WTC11 (cell line): ENCODE results near the gene CD6. TPM values are rescaled to one million over a fixed set of nuclear protein-coding genes. Genes with fewer than 3 reads are reported as not detected.

Source experiments
- ATAC-seq: fragments of 200-7000 bp; cut with Tn5 transposase; 2 replicates; pipeline ENCODE4 v1.10.0; 2021; ENCODE audit warnings: mild to moderate bottlenecking, moderate library complexity
- CTCF ChIA-PET: fragments of 300-600 bp; sonication (Branson Sonifier 250); formaldehyde crosslinking; loops from one replicate; lab custom pipeline; 2021; ENCODE audit warnings: antibody characterized with exemption; lab: Charles Lee
- POLR2A ChIA-PET: fragments of 350-600 bp; sonication (Branson Sonifier 250); formaldehyde crosslinking; loops from one replicate; lab custom pipeline; 2021; ENCODE audit warnings: antibody characterized with exemption; lab: Charles Lee
- DNase-seq: peaks from one replicate; pipeline ENCODE4 v3.0.0; 2021; ENCODE audit warnings: low spot score
- H3K27ac Mint-ChIP-seq: 2 replicates; pipeline ENCODE4 v1.8.0; 2021; ENCODE audit warnings: mixed read lengths
- H3K27me3 Mint-ChIP-seq: 2 replicates; pipeline ENCODE4 v1.8.0; 2021; ENCODE audit warnings: low read depth, mild to moderate bottlenecking, moderate library complexity, mixed read lengths
- H3K36me3 Mint-ChIP-seq: 2 replicates; pipeline ENCODE4 v1.8.0; 2021; ENCODE audit warnings: mixed read lengths
- H3K4me1 Mint-ChIP-seq: 2 replicates; pipeline ENCODE4 v1.8.0; 2022; ENCODE audit warnings: mixed read lengths
- H3K4me3 Mint-ChIP-seq: 2 replicates; pipeline ENCODE4 v1.8.0; 2021; ENCODE audit warnings: mild to moderate bottlenecking, moderate library complexity, mixed read lengths
- H3K9me3 Mint-ChIP-seq: 2 replicates; pipeline ENCODE4 v1.8.0; 2021; ENCODE audit warnings: mixed read lengths
- CBFB ChIP-seq: sonication (generic); formaldehyde crosslinking; IDR thresholded peaks from 2 replicates; pipeline ENCODE4 v1.8.1; 2022; ENCODE audit warnings: mild to moderate bottlenecking, low read depth, missing genetic modification reagents
- CTCF ChIP-seq: fragments of 200-600 bp; IDR thresholded peaks from 2 replicates; pipeline ENCODE4 v1.8.0; 2022; ENCODE audit warnings: antibody characterized with exemption
- FOXP1 ChIP-seq: sonication (generic); formaldehyde crosslinking; IDR thresholded peaks from 2 replicates; pipeline ENCODE4 v1.8.0; 2022; ENCODE audit warnings: missing genetic modification reagents, mild to moderate bottlenecking, moderate library complexity, borderline replicate concordance
- JAZF1 ChIP-seq: fragments of 250-450 bp; sonication (Bioruptor Pico); IDR thresholded peaks from 2 replicates; pipeline ENCODE4 v1.9.0; 2021; ENCODE audit warnings: moderate library complexity, mild to moderate bottlenecking, inconsistent platforms
- JUN ChIP-seq: sonication (generic); formaldehyde crosslinking; IDR thresholded peaks from 2 replicates; pipeline ENCODE4 v1.8.0; 2023; ENCODE audit warnings: mild to moderate bottlenecking, missing genetic modification reagents
- MLX ChIP-seq: sonication (generic); formaldehyde crosslinking; IDR thresholded peaks from 2 replicates; pipeline ENCODE4 v1.8.1; 2023; ENCODE audit warnings: mild to moderate bottlenecking, missing genetic modification reagents, moderate library complexity
- MYBL2 ChIP-seq: sonication (generic); formaldehyde crosslinking; IDR thresholded peaks from 2 replicates; pipeline ENCODE4 v1.8.1; 2023; ENCODE audit warnings: mild to moderate bottlenecking, moderate library complexity, missing genetic modification reagents
- ZNF317 ChIP-seq: sonication (generic); formaldehyde crosslinking; IDR thresholded peaks from 2 replicates; pipeline ENCODE4 v1.8.1; 2023; ENCODE audit warnings: low read depth, mild to moderate bottlenecking, moderate library complexity, missing genetic modification reagents, borderline replicate concordance
- ZNF416 ChIP-seq: fragments of 250-450 bp; sonication (Bioruptor Pico); IDR thresholded peaks from 2 replicates; pipeline ENCODE4 v1.9.0; 2021; ENCODE audit warnings: mild to moderate bottlenecking, inconsistent platforms
- total RNA-seq: library from RNA; stranded (reverse); gene quantifications from 3 replicates; pipeline ENCODE4 v1.2.3, GENCODE V29; 2021
- TF ChIP-seq, protein P1 (sequence below): sonication (generic); formaldehyde crosslinking; IDR thresholded peaks from 2 replicates; pipeline ENCODE4 v1.8.0; 2022; ENCODE audit warnings: mild to moderate bottlenecking, missing genetic modification reagents

The CD6 gene
- total RNA-seq, 1 experiment from 2014 or later = 1.0 TPM

- no peak overlapping the region for H3K27ac Mint-ChIP-seq
- no peak for TF ChIP-seq CTCF
- no peak for TF ChIP-seq CBFB (CRISPR knock-in tag)
- TF ChIP-seq MYBL2 (CRISPR knock-in tag) = no peak
- TF ChIP-seq, all 79 proteins: peak for 0
- DNase-seq (no peak), ATAC-seq (no peak)
- ChIA-PET CTCF (no interaction called here), POLR2A (no interaction called here)
- H3K4me1 Mint-ChIP-seq = no peaks in the 10 kb centered on the region
- peaks cover 11% of the 10 kb centered on the region for H3K27me3 Mint-ChIP-seq
- H3K9me3 Mint-ChIP-seq = peaks cover 18% of the 10 kb centered on the region
- peaks cover 6% of the 10 kb centered on the region for H3K36me3 Mint-ChIP-seq
- no peak overlapping the region for H3K4me3 Mint-ChIP-seq
Observed at GRCh38 chr11:60966890-60967289, 4.6 kb upstream of the CD6 start.

DNA sequence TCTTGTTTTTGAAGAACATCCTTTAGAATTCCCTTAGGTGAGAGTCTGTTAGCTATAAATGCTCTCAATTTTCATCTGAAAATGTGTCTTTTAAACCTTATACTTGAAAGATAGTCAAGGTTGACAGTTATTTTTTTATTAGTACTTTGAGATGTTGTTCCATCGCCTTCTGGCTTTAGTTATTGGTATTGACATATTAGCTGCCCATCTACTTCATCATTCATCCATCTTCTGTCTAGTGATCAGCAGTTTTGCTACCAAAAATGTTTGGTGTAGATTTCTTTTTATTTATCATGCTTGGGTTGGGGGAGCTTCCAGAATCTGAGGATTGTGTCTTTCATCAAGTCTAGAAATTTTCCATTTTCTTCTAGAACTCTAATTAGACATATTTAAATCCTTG, 3.3 kb upstream of the CD6 start:
- Mint-ChIP-seq H3K27me3 (peaks cover 11% of the 10 kb centered on the region), H3K4me3 (no peak overlapping the region), H3K36me3 (peaks cover 6% of the 10 kb centered on the region), H3K9me3 (peaks cover 18% of the 10 kb centered on the region), H3K27ac (no peak overlapping the region), H3K4me1 (no peaks in the 10 kb centered on the region)
- DNase-seq (no peak), ATAC-seq (no peak)
- TF ChIP-seq CBFB (CRISPR knock-in tag) (no peak), ZNF317 (peak; percentile 93)
- CTCF ChIA-PET = no interaction called here
- POLR2A ChIA-PET = no interaction called here

GRCh38 chr11:60970369-60970774, 1.1 kb upstream of the CD6 start:
- peaks cover 11% of the 10 kb centered on the region for H3K27me3 Mint-ChIP-seq

More at GRCh38 chr11:60970369-60970774, 1.1 kb upstream of the CD6 start:
- ChIA-PET POLR2A (no interaction called here), CTCF (interaction anchor here (0.5 to 1.8 kb wide), 33 partner anchors 8 to 225 kb away, joined by 3 to 10 read pairs (median 4); partner anchors contain the start of gene TMEM109)
- TF ChIP-seq ZNF416 (CRISPR knock-in tag) (no peak), MLX (no peak), JUN (CRISPR knock-in tag) (no peak), CTCF (peak; percentile 74), JAZF1 (no peak), FOXP1 (CRISPR knock-in tag) (no peak)
- TF ChIP-seq, protein P1, sequence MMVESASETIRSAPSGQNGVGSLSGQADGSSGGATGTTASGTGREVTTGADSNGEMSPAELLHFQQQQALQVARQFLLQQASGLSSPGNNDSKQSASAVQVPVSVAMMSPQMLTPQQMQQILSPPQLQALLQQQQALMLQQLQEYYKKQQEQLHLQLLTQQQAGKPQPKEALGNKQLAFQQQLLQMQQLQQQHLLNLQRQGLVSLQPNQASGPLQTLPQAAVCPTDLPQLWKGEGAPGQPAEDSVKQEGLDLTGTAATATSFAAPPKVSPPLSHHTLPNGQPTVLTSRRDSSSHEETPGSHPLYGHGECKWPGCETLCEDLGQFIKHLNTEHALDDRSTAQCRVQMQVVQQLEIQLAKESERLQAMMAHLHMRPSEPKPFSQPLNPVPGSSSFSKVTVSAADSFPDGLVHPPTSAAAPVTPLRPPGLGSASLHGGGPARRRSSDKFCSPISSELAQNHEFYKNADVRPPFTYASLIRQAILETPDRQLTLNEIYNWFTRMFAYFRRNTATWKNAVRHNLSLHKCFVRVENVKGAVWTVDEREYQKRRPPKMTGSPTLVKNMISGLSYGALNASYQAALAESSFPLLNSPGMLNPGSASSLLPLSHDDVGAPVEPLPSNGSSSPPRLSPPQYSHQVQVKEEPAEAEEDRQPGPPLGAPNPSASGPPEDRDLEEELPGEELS (CRISPR knock-in tag) = no peak
- Mint-ChIP-seq H3K9me3 (peaks cover 18% of the 10 kb centered on the region), H3K36me3 (peaks cover 6% of the 10 kb centered on the region), H3K4me3 (no peak overlapping the region), H3K27ac (no peak overlapping the region), H3K4me1 (no peaks in the 10 kb centered on the region)
- ATAC-seq (peak; percentile 88), DNase-seq (peak; percentile 78)
